Esophagus (tissue), 2 donors: ENCODE measurements around the gene RBM44. TPM values are rescaled to one million over a fixed set of nuclear protein-coding genes. Genes with fewer than 3 reads are reported as not detected.
"Not testable (repeated sequence)": the region's sequence is repeated elsewhere in the genome, so short reads cannot be mapped to it uniquely, and the experiment has no call there.

Experiments
- H3K27ac ChIP-seq, 2 donors: one replicate each; pipeline ENCODE4 v1.5.1; 2013; ENCODE audit warnings: low read depth in 2 of 2, mild to moderate bottlenecking in 2 of 2, inconsistent platforms in 1 of 2, low read length in 1 of 2, moderate library complexity in 1 of 2
- H3K27me3 ChIP-seq, 2 donors: one replicate each; pipeline ENCODE4 v1.6.1; 2013; ENCODE audit warnings: low read length in 2 of 2, control low read depth in 1 of 2, mild to moderate bottlenecking in 1 of 2; ENCODE audit not compliant: insufficient read depth in 2 of 2, control insufficient read depth in 1 of 2
- H3K36me3 ChIP-seq, 2 donors: one replicate each; pipeline ENCODE4 v1.6.1; 2013; ENCODE audit warnings: low read length in 1 of 2; ENCODE audit not compliant: control insufficient read depth in 2 of 2, insufficient read depth in 2 of 2
- H3K4me1 ChIP-seq, 2 donors: one replicate each; pipeline ENCODE4 v1.6.1; 2013; ENCODE audit warnings: low read length in 1 of 2; ENCODE audit not compliant: control insufficient read depth in 2 of 2, insufficient read depth in 2 of 2
- H3K4me3 ChIP-seq, 2 donors: one replicate each; pipeline ENCODE4 v1.5.1; 2013; ENCODE audit warnings: low read length in 2 of 2, mild to moderate bottlenecking in 2 of 2, low read depth in 1 of 2, moderate library complexity in 1 of 2
- H3K9me3 ChIP-seq, 2 donors: one replicate each; pipeline ENCODE4 v1.6.1; 2013; ENCODE audit warnings: mild to moderate bottlenecking in 2 of 2, low read depth in 1 of 2, low read length in 1 of 2, moderate library complexity in 1 of 2; ENCODE audit not compliant: control insufficient read depth in 2 of 2, insufficient read depth in 1 of 2
- WGBS, 2 donors: extraction: QIAGEN DNeasy Blood & Tissue Kit; methylation state at CpG; one replicate each; pipeline ENCODE4 v1.1.7; 2013; 5-methylcytosine and 5-hydroxymethylcytosine counted together
- polyA plus RNA-seq, 2 donors: library from polyadenylated mRNA; stranded (reverse); fragments of 200-250 nt; gene quantifications; one replicate each; pipeline ENCODE4 v1.2.3, GENCODE V29; 2013
- donor health status: healthy with polysubstance abuse.
- donor health status: Bipolar disorder and iron deficiency.

RBM44 gene
- polyA plus RNA-seq, 2 donors = 0.24 to 0.37 TPM

DNA sequence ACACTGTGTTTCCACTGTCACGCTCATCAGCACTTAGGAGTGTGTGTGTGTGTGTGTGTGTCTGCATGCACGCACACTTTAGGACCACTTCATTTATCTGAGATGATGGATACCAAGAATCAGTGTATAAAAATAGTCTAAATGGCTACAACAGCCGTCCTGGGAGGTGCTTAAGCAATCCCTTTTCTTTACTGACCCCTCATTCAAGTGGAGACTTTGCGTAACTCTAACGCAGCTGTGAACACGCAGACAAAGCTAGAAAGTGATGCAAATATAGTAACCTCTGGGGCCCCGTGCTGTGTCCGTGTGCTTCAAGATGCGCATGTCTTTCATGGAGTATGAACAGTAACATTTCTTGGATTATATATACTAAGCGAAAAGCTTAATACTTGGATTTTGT, 40.4 kb upstream of the RBM44 start:
- peaks cover 23 to 40% of the 10 kb centered on the region in 2 donors for H3K36me3 ChIP-seq
- WGBS, 2 donors = 93 to 95% methylated on average over 10 of the region's 10 CpGs
- no peak overlapping the region for H3K4me3 ChIP-seq
- H3K4me1 ChIP-seq = no peaks in the 10 kb centered on the region
- H3K9me3 ChIP-seq = peaks cover 0 to 3% of the 10 kb centered on the region in 2 donors
- no peak overlapping the region for H3K27ac ChIP-seq
- no peaks in the 10 kb centered on the region for H3K27me3 ChIP-seq

- H3K4me1 ChIP-seq = no peaks in the 10 kb centered on the region
- no peak overlapping the region for H3K27ac ChIP-seq
- no peaks in the 10 kb centered on the region for H3K27me3 ChIP-seq
- H3K9me3 ChIP-seq = peaks cover 0 to 3% of the 10 kb centered on the region in 2 donors
- WGBS, 2 donors = 91 to 92% methylated on average over 10 of the region's 10 CpGs
- peaks cover 23 to 42% of the 10 kb centered on the region in 2 donors for H3K36me3 ChIP-seq
- H3K4me3 ChIP-seq = no peak overlapping the region
Observed at GRCh38 chr2:237759176-237759575, 39.4 kb upstream of the RBM44 start.

- WGBS, 2 donors = 90 to 94% methylated on average over 23 of the region's 23 CpGs
- H3K9me3 ChIP-seq = peaks cover 0 to 3% of the 10 kb centered on the region in 2 donors
- H3K4me3 ChIP-seq = no peak overlapping the region
- no peaks in the 10 kb centered on the region for H3K4me1 ChIP-seq
- H3K27me3 ChIP-seq = no peaks in the 10 kb centered on the region
- H3K36me3 ChIP-seq = peaks cover 15 to 35% of the 10 kb centered on the region in 2 donors
- H3K27ac ChIP-seq = no peak overlapping the region
Observed at GRCh38 chr2:237760506-237761502, 37.8 kb upstream of the RBM44 start.

DNA sequence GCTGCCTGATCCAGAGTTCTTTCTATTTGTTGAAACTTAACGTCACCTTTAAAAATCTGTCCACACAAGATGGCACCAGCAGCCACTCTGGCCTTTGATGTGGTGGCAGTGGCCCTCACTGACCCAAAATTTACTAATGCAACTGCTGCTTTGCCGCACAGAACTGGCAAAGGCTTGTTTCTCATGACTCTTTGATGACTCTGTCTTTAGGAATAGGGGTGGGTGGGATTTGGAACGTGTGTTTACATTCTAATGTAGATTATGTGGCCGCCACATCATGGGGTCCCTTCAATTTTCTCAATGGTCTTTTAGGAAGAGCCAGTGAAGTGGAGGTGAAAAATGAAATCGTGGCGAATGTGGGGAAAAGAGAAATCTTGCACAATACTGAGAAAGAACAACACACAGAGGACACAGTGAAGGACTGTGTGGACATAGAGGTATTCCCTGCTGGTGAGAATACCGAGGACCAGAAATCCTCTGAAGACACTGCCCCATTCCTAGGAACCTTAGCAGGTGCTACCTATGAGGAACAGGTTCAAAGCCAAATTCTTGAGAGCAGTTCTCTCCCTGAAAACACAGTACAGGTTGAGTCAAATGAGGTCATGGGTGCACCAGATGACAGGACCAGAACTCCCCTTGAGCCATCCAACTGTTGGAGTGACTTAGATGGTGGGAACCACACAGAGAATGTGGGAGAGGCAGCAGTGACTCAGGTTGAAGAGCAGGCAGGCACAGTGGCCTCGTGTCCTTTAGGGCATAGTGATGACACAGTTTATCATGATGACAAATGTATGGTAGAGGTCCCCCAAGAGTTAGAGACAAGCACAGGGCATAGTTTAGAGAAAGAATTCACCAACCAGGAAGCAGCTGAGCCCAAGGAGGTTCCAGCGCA, 36.0 kb upstream of the RBM44 start:
- not testable (repeated sequence) for H3K4me3 ChIP-seq, H3K4me1 ChIP-seq, H3K27ac ChIP-seq, H3K9me3 ChIP-seq, H3K27me3 ChIP-seq
- H3K36me3 ChIP-seq = peaks cover 10 to 32% of the 10 kb centered on the region in 2 donors
- WGBS, 2 donors = 93 to 94% methylated on average over 9 of the region's 9 CpGs

DNA sequence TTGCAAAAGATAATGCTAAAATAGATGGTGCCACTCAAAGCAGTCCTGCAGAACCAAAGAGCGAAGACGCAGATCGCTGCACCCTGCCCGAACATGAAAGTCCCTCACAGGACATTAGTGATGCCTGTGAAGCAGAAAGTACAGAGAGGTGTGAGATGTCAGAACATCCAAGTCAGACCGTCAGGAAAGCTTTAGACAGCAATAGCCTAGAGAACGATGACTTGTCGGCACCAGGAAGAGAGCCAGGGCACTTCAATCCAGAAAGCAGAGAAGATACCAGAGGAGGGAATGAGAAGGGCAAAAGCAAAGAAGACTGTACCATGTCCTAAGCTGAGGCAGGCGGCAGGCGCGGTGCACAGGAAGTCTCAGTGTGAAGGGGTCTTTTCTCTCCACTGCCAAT, 34.8 kb upstream of the RBM44 start:
- peaks cover 4 to 27% of the 10 kb centered on the region in 2 donors for H3K36me3 ChIP-seq
- WGBS, 2 donors = 93 to 97% methylated on average over 10 of the region's 10 CpGs

DNA sequence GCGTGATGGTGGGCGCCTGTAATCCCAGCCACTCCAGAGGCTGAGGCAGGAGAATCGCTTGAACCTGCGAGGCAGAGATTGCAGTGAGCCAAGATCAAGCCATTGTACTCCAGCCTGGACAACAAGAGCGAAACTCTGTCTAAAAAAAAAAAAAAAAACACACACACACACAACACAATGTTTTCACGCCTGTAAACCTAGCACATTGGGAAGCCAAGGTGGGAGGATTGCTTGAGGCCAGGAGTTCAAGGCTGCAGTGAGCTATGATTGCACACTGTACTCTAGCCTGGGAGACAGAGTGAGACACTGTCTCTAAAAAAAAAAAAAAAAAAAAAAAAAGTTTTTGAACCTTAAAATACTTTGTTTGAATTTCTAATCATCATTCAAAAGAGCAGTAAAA, 33.5 kb upstream of the RBM44 start:
- H3K4me1 ChIP-seq, H3K27me3 ChIP-seq, H3K4me3 ChIP-seq, H3K9me3 ChIP-seq, H3K27ac ChIP-seq: not testable (repeated sequence)
- peaks cover 2 to 26% of the 10 kb centered on the region in 2 donors for H3K36me3 ChIP-seq
- 97 to 100% methylated on average over 6 of the region's 6 CpGs for WGBS, 2 donors

More for the DNA sequence above, 34.8 kb upstream of the RBM44 start:
- H3K4me1 ChIP-seq = no peaks in the 10 kb centered on the region
- no peaks in the 10 kb centered on the region for H3K27me3 ChIP-seq
- no peak overlapping the region for H3K4me3 ChIP-seq
- no peak overlapping the region for H3K27ac ChIP-seq
- H3K9me3 ChIP-seq = peaks cover 0 to 3% of the 10 kb centered on the region in 2 donors

DNA sequence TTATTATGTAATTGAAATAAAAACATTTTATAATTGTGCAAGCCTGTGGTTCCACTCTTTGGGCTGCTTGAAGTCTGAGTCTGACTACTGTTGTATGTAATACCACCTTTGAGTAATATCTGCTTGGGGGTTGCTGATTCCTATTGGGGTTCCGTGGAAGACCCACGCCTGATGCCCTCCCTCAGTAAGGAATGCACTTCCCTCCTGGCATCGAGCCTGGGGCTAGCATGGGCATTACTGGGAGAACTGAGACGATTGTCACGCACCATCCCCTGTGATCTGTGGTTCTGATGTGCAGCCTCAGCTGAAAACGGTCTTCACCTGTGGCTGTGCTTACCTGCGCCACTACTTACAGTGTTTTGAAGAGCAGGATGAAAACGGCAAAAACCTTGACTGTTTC, 32.7 kb upstream of the RBM44 start:
- 86% methylated on average over 8 of the region's 8 CpGs for WGBS, 2 donors

GRCh38 chr2:237766340-237766739, 32.2 kb upstream of the RBM44 start:
- peaks cover 0 to 19% of the 10 kb centered on the region in 2 donors for H3K36me3 ChIP-seq
- H3K27ac ChIP-seq = no peak overlapping the region
- no peak overlapping the region for H3K4me3 ChIP-seq
- H3K9me3 ChIP-seq = peaks cover 0 to 3% of the 10 kb centered on the region in 2 donors
- WGBS, 2 donors = 34 to 42% methylated on average over 2 of the region's 2 CpGs
- no peaks in the 10 kb centered on the region for H3K4me1 ChIP-seq
- H3K27me3 ChIP-seq = no peaks in the 10 kb centered on the region

More for the DNA sequence above, 32.7 kb upstream of the RBM44 start:
- peak overlapping the region in 1 of 2 donors; percentile 5 for H3K27ac ChIP-seq
- H3K4me3 ChIP-seq = no peak overlapping the region
- H3K4me1 ChIP-seq = no peaks in the 10 kb centered on the region
- peaks cover 0 to 21% of the 10 kb centered on the region in 2 donors for H3K36me3 ChIP-seq
- peaks cover 0 to 3% of the 10 kb centered on the region in 2 donors for H3K9me3 ChIP-seq
- H3K27me3 ChIP-seq = no peaks in the 10 kb centered on the region

GRCh38 chr2:237772513-237772912, 26.1 kb upstream of the RBM44 start:
- Histone ChIP-seq H3K27ac (no peak overlapping the region), H3K27me3 (no peaks in the 10 kb centered on the region), H3K9me3 (no peaks in the 10 kb centered on the region), H3K36me3 (peaks cover 3 to 19% of the 10 kb centered on the region in 2 donors), H3K4me3 (no peak overlapping the region), H3K4me1 (no peaks in the 10 kb centered on the region)
- 84 to 86% methylated on average over 3 of the region's 3 CpGs for WGBS, 2 donors
